Measurements from ENCODE around the gene NKD1.

Gene NKD1

DNA sequence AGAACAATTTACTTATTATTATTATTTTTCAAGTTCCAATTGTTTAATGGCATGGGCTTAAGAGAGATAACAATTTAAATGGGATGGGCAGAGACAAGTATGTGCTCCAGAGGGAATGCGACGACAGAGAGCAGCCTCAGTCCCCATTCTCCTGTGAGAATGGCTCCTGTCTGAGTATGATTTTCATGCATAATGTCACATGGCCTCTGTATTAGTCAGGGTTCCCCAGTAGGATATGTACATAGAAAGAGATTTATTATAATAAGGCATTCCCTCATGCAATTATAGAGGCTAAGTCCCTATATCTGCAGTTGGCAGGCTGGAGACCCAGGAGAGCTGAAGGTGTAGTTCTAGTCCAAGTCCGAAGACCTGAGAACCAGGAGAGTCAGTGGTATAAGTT lies 22.9 kb upstream of the NKD1 start:
- no peak overlapping the region for H3K4me2 ChIP-seq (ENCODE audit: low read length, poor library complexity, severe bottlenecking)
- H3K4me3 ChIP-seq (ENCODE audit: insufficient read depth in 1 of 2, low read depth in 1 of 2, low read length in 2 of 2) = no peak overlapping the region
- no peaks in the 10 kb centered on the region for H3K4me1 ChIP-seq (ENCODE audit: control insufficient read depth, insufficient read depth, low read depth, low read length)
- no peak overlapping the region for H4K8ac ChIP-seq (ENCODE audit: low read length)
- no peak overlapping the region for H3K23ac ChIP-seq (ENCODE audit: low read length in 2 of 2)
- no peak overlapping the region for H3K18ac ChIP-seq (ENCODE audit: low read depth in 1 of 2, low read length in 2 of 2)
- peaks cover 9 to 16% of the 10 kb centered on the region in 2 experiments for H3K27me3 ChIP-seq (ENCODE audit: control insufficient read depth in 1 of 2, insufficient read depth in 1 of 2, low read length in 2 of 2)
- H3K9me3 ChIP-seq (ENCODE audit: control insufficient read depth, low read length) = peaks cover 15% of the 10 kb centered on the region
- no peak overlapping the region for H3K27ac ChIP-seq (ENCODE audit: low read length, poor library complexity, severe bottlenecking)
- H3K36me3 ChIP-seq (ENCODE audit: control insufficient read depth in 1 of 2, insufficient read depth in 2 of 2, low read depth in 1 of 2, low read length in 2 of 2) = no peaks in the 10 kb centered on the region
- DNase-seq = no peak
- H3K14ac ChIP-seq (ENCODE audit: low read length in 2 of 2) = no peak overlapping the region
- no peak overlapping the region for H2BK120ac ChIP-seq (ENCODE audit: low read depth, low read length)
- H3K4ac ChIP-seq (ENCODE audit: low read depth in 1 of 2, low read length in 2 of 2) = no peak overlapping the region
- no peak overlapping the region for H2BK5ac ChIP-seq (ENCODE audit: low read depth, low read length, poor library complexity, severe bottlenecking)
- H4K91ac ChIP-seq (ENCODE audit: low read length) = no peak overlapping the region
- no peak overlapping the region for H2BK15ac ChIP-seq (ENCODE audit: low read depth, poor library complexity, severe bottlenecking)
- H3K9ac ChIP-seq (ENCODE audit: low read length) = no peak overlapping the region
- 90% methylated on average over 3 of the region's 3 CpGs for WGBS
- H2AFZ ChIP-seq (ENCODE audit: low read depth, low read length) = no peak overlapping the region
- no peak overlapping the region for H2AK5ac ChIP-seq (ENCODE audit: low read length, severe bottlenecking)
- H2BK12ac ChIP-seq (ENCODE audit: low read length in 2 of 2) = no peak overlapping the region
- H3K79me1 ChIP-seq (replicated peaks; ENCODE audit: low read length, poor library complexity, severe bottlenecking) = no peaks in the 10 kb centered on the region

- DNase-seq = no peak
- 79% methylated on average over 6 of the region's 6 CpGs for WGBS
- Histone ChIP-seq H3K27me3 (ENCODE audit: control insufficient read depth in 1 of 2, insufficient read depth in 1 of 2, low read length in 2 of 2) (peaks cover 9 to 16% of the 10 kb centered on the region in 2 experiments), H3K4ac (ENCODE audit: low read depth in 1 of 2, low read length in 2 of 2) (no peak overlapping the region), H3K23ac (ENCODE audit: low read length in 2 of 2) (no peak overlapping the region), H3K36me3 (ENCODE audit: control insufficient read depth in 1 of 2, insufficient read depth in 2 of 2, low read depth in 1 of 2, low read length in 2 of 2) (no peaks in the 10 kb centered on the region), H3K18ac (ENCODE audit: low read depth in 1 of 2, low read length in 2 of 2) (no peak overlapping the region), H3K14ac (ENCODE audit: low read length in 2 of 2) (no peak overlapping the region), H4K91ac (ENCODE audit: low read length) (no peak overlapping the region), H3K4me1 (ENCODE audit: control insufficient read depth, insufficient read depth, low read depth, low read length) (no peaks in the 10 kb centered on the region), H2BK12ac (ENCODE audit: low read length in 2 of 2) (no peak overlapping the region), H3K4me2 (ENCODE audit: low read length, poor library complexity, severe bottlenecking) (no peak overlapping the region), H3K27ac (ENCODE audit: low read length, poor library complexity, severe bottlenecking) (no peak overlapping the region), H3K4me3 (ENCODE audit: insufficient read depth in 1 of 2, low read depth in 1 of 2, low read length in 2 of 2) (no peak overlapping the region), H2BK15ac (ENCODE audit: low read depth, poor library complexity, severe bottlenecking) (no peak overlapping the region), H2BK120ac (ENCODE audit: low read depth, low read length) (no peak overlapping the region), H3K79me1 (replicated peaks; ENCODE audit: low read length, poor library complexity, severe bottlenecking) (no peaks in the 10 kb centered on the region), H3K9me3 (ENCODE audit: control insufficient read depth, low read length) (peaks cover 15% of the 10 kb centered on the region), H4K8ac (ENCODE audit: low read length) (no peak overlapping the region), H2AFZ (ENCODE audit: low read depth, low read length) (no peak overlapping the region), H3K9ac (ENCODE audit: low read length) (no peak overlapping the region), H2AK5ac (ENCODE audit: low read length, severe bottlenecking) (no peak overlapping the region), H2BK5ac (ENCODE audit: low read depth, low read length, poor library complexity, severe bottlenecking) (no peak overlapping the region)
Observed at GRCh38 chr16:50525716-50526115, 22.5 kb upstream of the NKD1 start.

DNA sequence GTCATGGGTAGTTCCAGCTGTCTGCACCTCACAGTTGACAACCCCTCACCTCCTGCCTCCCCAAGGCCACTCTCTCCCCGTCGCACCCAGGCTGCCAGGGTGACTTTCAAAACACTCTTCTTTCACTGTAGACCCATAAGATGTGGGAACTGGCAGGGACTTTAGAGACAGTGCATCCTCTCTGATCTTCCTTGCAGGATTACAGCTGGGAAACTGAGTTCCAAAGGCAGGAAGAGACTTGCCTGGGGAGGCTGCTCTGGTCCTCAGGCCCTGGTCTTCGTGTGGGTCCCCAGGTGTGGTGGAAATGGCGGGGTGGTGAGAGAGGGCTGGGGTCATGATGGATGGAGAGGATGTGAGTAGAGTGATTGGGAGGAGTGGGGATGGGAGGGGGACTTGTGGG lies 21.9 kb upstream of the NKD1 start:
- no peaks in the 10 kb centered on the region for H3K4me1 ChIP-seq (ENCODE audit: control insufficient read depth, insufficient read depth, low read depth, low read length)
- H4K91ac ChIP-seq (ENCODE audit: low read length) = no peak overlapping the region
- no peak overlapping the region for H2BK120ac ChIP-seq (ENCODE audit: low read depth, low read length)
- H3K9ac ChIP-seq (ENCODE audit: low read length) = no peak overlapping the region
- H3K79me1 ChIP-seq (replicated peaks; ENCODE audit: low read length, poor library complexity, severe bottlenecking) = no peaks in the 10 kb centered on the region
- no peak overlapping the region for H2AFZ ChIP-seq (ENCODE audit: low read depth, low read length)
- H2BK15ac ChIP-seq (ENCODE audit: low read depth, poor library complexity, severe bottlenecking) = no peak overlapping the region
- H4K8ac ChIP-seq (ENCODE audit: low read length) = no peak overlapping the region
- H2BK12ac ChIP-seq (ENCODE audit: low read length in 2 of 2) = no peak overlapping the region
- no peak for DNase-seq
- peaks cover 15% of the 10 kb centered on the region for H3K9me3 ChIP-seq (ENCODE audit: control insufficient read depth, low read length)
- WGBS = 62% methylated on average over 4 of the region's 4 CpGs
- peaks cover 9 to 13% of the 10 kb centered on the region in 2 experiments for H3K27me3 ChIP-seq (ENCODE audit: control insufficient read depth in 1 of 2, insufficient read depth in 1 of 2, low read length in 2 of 2)
- H3K23ac ChIP-seq (ENCODE audit: low read length in 2 of 2) = no peak overlapping the region
- no peak overlapping the region for H2AK5ac ChIP-seq (ENCODE audit: low read length, severe bottlenecking)
- no peak overlapping the region for H3K4ac ChIP-seq (ENCODE audit: low read depth in 1 of 2, low read length in 2 of 2)
- H3K14ac ChIP-seq (ENCODE audit: low read length in 2 of 2) = no peak overlapping the region
- no peak overlapping the region for H3K27ac ChIP-seq (ENCODE audit: low read length, poor library complexity, severe bottlenecking)
- H3K36me3 ChIP-seq (ENCODE audit: control insufficient read depth in 1 of 2, insufficient read depth in 2 of 2, low read depth in 1 of 2, low read length in 2 of 2) = no peaks in the 10 kb centered on the region
- no peak overlapping the region for H3K4me2 ChIP-seq (ENCODE audit: low read length, poor library complexity, severe bottlenecking)
- no peak overlapping the region for H3K18ac ChIP-seq (ENCODE audit: low read depth in 1 of 2, low read length in 2 of 2)
- no peak overlapping the region for H3K4me3 ChIP-seq (ENCODE audit: insufficient read depth in 1 of 2, low read depth in 1 of 2, low read length in 2 of 2)
- no peak overlapping the region for H2BK5ac ChIP-seq (ENCODE audit: low read depth, low read length, poor library complexity, severe bottlenecking)

DNA sequence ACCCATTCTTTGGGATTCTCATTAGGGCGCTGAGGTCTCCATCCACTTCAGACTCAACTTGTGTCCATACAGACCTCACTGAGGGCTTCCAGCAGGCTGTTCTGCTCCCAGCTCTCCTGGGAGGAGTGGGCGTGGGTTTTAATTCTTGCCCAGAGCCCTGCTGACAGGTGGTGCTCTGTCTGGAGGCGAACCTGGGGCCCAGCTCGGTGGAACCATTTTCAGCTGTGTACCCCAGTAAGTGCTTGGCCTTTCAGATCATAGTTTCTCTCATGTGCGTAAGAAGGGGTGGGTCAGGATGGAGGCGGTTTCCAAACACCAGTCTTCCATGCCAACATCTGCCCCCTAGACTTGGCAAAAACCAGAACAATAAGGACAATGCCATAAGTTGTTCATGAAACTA lies 21.4 kb upstream of the NKD1 start:
- no peak overlapping the region for H2BK5ac ChIP-seq (ENCODE audit: low read depth, low read length, poor library complexity, severe bottlenecking)
- no peak overlapping the region for H3K4me2 ChIP-seq (ENCODE audit: low read length, poor library complexity, severe bottlenecking)
- no peaks in the 10 kb centered on the region for H3K4me1 ChIP-seq (ENCODE audit: control insufficient read depth, insufficient read depth, low read depth, low read length)
- H3K9ac ChIP-seq (ENCODE audit: low read length) = no peak overlapping the region
- no peak for DNase-seq
- no peak overlapping the region for H4K91ac ChIP-seq (ENCODE audit: low read length)
- H3K4me3 ChIP-seq (ENCODE audit: insufficient read depth in 1 of 2, low read depth in 1 of 2, low read length in 2 of 2) = no peak overlapping the region
- no peak overlapping the region for H2AK5ac ChIP-seq (ENCODE audit: low read length, severe bottlenecking)
- H3K4ac ChIP-seq (ENCODE audit: low read depth in 1 of 2, low read length in 2 of 2) = no peak overlapping the region
- no peak overlapping the region for H2AFZ ChIP-seq (ENCODE audit: low read depth, low read length)
- H2BK120ac ChIP-seq (ENCODE audit: low read depth, low read length) = no peak overlapping the region
- no peak overlapping the region for H3K23ac ChIP-seq (ENCODE audit: low read length in 2 of 2)
- H3K14ac ChIP-seq (ENCODE audit: low read length in 2 of 2) = no peak overlapping the region
- WGBS = 84% methylated on average over 6 of the region's 6 CpGs
- H3K27ac ChIP-seq (ENCODE audit: low read length, poor library complexity, severe bottlenecking) = no peak overlapping the region
- H3K18ac ChIP-seq (ENCODE audit: low read depth in 1 of 2, low read length in 2 of 2) = no peak overlapping the region
- no peak overlapping the region for H2BK15ac ChIP-seq (ENCODE audit: low read depth, poor library complexity, severe bottlenecking)
- peaks cover 4 to 9% of the 10 kb centered on the region in 2 experiments for H3K27me3 ChIP-seq (ENCODE audit: control insufficient read depth in 1 of 2, insufficient read depth in 1 of 2, low read length in 2 of 2)
- no peaks in the 10 kb centered on the region for H3K79me1 ChIP-seq (replicated peaks; ENCODE audit: low read length, poor library complexity, severe bottlenecking)
- H2BK12ac ChIP-seq (ENCODE audit: low read length in 2 of 2) = no peak overlapping the region
- no peaks in the 10 kb centered on the region for H3K36me3 ChIP-seq (ENCODE audit: control insufficient read depth in 1 of 2, insufficient read depth in 2 of 2, low read depth in 1 of 2, low read length in 2 of 2)
- H4K8ac ChIP-seq (ENCODE audit: low read length) = no peak overlapping the region
- H3K9me3 ChIP-seq (ENCODE audit: control insufficient read depth, low read length) = peaks cover 15% of the 10 kb centered on the region

All from mesenchymal stem cell (in vitro differentiated cells and primary cell).